CD4-positive, alpha-beta T cell treated with Interleukin-15 for 4 hours (primary cell): ENCODE data around the gene CACNA1C.

Experiments used
- DNase-seq: peaks from one replicate; pipeline ENCODE4 v3.0.0-alpha.2; 2020; ENCODE audit warnings: low spot score

Gene CACNA1C

GRCh38 chr12:2343681-2344080 is 290.9 kb downstream of the CACNA1C start:
- DNase-seq = no peak

DNA sequence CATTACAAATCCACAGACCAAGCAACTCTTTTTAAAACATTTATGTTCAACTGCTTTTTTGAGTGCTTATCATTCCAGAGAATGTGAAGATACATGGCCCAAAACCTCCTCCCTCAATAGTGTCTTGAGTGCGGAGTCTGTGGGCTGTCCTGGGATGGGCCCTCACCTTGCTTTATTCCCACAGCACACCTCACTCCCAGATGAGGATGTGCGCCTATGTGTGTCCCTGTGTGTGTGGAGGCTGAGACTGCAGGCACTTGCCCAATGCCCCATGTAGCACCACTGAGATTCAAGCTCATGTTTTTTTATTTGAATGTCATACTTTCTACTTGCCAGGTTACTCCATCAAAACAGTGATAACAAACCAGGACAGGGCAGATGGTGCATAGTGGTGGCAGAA is 291.7 kb downstream of the CACNA1C start:
- no peak for DNase-seq

DNA sequence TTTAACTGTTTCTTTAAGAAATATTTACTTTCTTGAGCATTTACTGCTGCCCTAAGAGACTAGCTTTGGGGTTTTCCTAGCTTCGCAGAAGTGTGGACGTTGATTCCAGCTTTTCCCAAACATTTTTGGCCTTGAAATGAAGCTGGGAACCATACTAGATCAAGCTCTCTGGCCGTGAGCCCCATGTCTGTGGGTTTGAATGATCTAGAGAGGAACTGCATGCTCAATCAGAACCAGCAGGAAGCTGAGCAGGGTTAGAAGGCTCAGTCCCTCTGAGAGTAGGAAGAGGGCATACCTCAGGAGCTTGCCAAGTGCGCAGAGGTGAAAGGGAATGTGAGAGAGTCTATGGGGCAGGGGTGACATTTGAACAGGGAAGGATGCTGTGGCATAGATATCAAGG is 292.1 kb downstream of the CACNA1C start:
- no peak for DNase-seq

- DNase-seq = no peak
These were observed 293.1 kb downstream of the CACNA1C start for GRCh38 chr12:2345902-2346301.

- DNase-seq = no peak
These were observed 293.6 kb downstream of the CACNA1C start for GRCh38 chr12:2346416-2346815.

- no peak for DNase-seq
These were observed 294.5 kb downstream of the CACNA1C start for GRCh38 chr12:2347137-2347843.

DNA sequence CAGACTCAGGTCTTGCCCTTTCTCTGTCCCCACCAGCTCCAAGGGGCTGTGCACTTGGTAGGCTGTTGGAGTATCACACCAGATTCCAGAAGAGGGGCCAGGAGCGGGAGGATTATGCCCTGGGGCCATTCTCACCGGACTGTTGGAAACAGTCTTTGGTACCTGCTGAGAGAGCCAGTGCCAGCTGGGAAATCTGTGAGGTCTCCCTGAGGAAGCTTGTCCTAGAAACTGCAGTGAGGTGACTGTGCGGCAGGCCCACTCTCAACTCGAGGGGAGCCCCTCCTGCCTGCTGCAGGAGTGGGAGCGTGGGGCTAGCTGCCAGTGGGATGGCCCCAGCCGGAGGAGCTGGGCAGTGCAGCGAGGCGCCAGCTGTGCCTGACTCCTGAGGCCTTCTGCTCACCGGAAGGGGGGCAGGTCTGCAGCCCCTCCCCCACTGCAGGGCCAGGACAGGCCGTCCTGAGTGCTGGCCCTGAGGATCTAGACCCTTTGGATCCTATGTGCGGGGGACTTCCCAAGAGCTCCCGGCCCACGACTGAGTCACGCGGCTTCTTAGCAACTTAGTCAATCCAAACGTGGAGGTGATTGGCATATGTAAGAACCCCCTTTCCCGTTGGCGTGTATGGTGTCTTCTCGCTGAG is 295.2 kb downstream of the CACNA1C start:
- no peak for DNase-seq

GRCh38 chr12:2348482-2348852 is 295.7 kb downstream of the CACNA1C start:
- no peak for DNase-seq

- no peak for DNase-seq
These were observed 298.4 kb downstream of the CACNA1C start for GRCh38 chr12:2351161-2351560.

DNA sequence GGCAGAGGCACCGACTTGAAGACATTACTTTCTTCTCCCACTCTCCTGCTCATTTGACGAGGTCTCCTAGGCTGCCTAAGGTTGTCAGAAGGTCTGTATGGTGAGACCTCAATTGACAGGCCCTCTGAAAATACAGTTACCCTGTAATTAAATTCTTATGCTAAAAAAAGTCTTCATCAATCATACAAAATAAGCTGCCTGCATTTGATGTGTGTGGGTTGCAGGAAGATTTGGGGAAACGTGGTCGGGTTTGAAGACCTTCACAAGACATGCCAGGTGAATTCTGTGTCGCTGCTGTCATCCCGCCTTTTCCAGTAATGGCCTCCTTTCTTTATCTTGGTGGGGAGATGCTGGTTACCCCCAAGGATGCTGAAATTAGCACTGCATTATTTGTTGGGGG is 299.4 kb downstream of the CACNA1C start:
- DNase-seq = no peak

DNA sequence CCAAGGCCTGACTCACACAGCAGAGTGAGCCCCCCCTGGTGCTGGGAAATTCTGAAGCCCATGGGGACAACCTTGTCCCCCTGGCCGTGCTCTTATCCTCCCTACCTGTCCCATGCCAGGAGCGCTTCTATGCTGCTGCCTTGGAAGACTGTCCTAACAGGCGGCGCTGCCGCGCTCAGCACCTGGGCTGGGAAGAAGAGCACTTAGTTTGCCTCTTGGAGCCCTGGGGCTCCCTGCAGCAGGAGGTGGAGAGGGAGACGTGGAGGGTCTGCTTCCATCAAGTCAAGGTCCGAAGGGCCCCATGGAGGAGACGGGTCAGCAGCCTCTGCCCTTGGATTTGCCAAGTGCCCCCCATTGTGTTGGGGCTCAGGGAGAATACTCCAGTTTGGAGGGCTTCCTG is 300.5 kb downstream of the CACNA1C start:
- DNase-seq = no peak

DNA sequence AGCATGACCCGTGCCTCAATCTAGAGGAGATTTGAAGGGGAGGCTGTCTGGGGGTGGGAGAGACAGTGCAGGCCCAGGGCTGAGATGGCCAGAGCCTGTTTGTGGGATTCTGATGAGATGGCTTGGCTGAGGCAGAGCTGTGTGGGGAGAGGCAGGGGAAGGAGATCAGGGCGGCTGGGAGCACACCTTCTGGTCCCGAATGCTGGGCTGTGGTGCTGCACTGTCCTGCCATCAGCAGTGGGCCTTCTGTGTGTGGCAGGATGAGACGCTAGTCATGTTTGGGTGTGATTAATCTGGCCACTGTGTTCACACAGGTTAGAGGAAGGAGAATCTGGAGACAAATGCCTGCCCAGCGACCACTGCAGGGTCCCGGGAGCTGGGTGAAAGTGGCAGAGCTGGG is 300.9 kb downstream of the CACNA1C start:
- DNase-seq = no peak

- no peak for DNase-seq
These were observed 301.6 kb downstream of the CACNA1C start for GRCh38 chr12:2354151-2354991.

DNA sequence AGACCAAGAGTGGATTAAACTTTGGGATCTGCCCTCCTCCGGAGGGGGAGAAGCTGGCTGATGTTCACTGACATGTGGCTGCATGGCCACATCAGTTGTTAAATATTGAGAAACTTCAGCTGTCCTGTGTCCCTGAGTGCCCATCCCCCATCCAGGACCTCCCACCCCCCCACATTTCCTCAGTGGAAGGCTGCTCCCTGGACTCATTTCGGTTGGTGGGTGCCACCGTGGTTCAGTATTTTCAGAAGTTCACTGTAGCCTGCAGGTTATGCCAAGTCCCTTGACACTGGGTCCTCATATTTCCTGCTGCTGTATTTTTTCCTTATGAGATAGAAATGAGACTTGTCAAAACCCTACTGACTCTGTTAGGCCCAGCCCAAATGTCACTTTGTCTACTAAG is 302.4 kb downstream of the CACNA1C start:
- no peak for DNase-seq

DNA sequence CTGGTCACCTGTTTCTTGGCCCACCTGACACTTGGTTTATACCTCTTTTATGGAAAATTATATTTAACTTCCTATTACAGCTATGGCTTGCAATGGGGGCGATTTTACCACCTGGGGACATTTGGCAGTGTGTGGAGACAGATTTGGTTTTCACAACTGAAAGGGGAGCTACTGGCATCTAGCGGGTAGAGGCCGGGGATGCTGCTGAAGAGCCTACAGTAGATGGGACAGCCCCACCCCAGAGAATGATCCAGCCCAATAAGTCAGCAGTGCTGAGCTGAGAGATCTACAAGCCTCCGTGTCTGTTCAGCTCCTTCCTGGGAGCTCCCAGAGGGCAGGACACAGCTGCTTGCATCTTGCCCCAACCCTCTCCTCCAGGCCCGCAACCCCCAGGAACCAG is 302.8 kb downstream of the CACNA1C start:
- no peak for DNase-seq

GRCh38 chr12:2356601-2357125 is 303.9 kb downstream of the CACNA1C start:
- no peak for DNase-seq

DNA sequence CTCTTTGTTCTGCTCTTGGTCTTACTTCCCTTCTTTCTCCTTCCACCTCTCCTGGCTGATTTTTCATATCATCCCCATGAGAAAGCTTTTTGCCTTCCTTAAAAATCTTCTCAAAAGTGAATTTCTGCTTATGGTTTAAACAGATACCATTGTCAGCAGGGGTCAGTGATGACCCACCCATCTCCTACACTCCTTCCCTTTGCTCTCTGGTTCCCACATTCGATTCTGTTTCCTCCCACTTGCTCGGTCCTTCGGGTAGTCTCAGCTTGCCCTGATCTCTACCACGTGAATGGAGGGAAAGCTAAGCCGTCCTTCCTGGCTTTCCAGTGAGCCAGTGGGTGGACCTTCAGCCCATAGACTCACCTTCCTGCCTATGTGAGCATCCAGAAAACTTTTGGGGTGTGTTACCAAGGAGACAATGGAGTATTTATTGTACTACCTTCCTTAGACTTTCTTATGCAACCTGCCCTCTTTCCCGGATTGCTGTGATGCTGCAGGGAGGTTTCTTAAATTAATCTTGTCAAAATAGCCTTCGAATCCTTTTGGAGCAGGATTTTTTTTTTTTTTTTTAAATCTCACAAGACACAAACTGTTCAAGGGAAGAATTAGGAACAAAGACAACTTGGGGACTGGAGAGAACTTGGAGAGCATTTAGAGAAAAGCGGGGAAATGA is 306.3 kb downstream of the CACNA1C start:
- DNase-seq = no peak

DNA sequence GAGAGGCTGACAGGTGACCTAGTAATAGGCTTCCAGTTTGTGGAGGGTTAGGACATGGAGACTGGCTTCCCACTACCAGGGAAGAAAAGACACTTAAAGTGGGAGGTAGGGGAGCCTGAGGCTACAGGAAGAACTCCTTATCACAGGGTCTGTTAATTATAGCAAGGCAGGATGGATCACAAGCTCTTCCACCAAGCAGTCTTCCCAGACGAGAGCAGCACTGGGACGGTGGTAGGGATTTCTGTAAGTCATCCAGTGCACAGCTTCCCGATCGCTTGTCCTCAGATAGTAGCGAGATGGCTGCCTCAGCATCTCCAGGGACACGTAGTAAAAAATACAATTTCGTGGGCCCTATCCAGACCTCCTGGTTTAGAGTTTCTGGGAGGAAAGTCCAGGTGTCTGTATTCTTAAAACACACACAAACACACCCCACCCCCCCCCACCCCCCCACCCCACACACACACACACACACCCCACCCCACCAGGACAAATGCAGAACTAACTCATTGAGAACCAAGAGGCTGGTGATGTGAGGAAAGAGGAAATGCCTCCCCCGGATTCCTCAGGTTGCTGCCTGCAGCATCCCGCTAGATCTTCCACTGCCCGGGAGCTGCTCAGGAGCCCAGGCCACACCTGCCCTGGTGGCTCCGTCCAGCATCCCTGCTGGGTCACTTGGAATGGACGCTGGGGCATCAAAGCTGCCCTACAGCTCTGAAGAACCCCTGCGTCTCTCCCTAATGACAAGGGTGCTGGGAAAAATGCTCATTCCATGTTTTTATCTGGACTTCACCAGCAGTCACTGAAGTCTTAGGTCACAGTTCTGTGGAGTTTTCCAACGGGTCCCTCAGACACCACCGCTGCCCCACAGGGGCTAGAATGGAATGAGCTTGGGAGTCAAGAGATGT is 307.2 kb downstream of the CACNA1C start:
- no peak for DNase-seq

DNA sequence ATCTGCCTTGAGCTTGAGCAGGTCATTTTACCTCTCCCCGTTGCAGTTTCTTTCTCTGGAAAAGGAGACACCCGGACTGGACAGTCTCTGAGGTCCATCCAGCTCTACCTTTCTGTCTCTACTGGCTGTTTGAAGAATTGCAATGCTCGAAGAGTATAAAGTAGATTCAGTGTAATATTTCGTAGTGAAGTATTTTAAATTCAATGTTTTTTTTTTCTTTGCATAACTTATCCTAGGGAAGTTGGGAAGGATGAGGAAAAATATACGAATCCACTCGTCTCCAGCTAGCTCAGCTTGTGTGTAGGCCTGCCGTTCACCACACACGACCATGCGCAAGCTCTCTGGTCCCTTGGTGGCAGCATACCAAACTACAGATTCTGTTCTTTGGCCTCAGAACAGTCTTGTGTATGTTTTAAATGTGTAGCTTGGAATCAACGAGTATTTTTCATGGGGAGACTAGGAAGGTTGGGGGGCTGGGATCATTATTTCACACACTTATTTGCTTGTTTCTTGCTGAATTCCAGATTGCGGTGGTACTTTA is 307.9 kb downstream of the CACNA1C start:
- no peak for DNase-seq

DNA sequence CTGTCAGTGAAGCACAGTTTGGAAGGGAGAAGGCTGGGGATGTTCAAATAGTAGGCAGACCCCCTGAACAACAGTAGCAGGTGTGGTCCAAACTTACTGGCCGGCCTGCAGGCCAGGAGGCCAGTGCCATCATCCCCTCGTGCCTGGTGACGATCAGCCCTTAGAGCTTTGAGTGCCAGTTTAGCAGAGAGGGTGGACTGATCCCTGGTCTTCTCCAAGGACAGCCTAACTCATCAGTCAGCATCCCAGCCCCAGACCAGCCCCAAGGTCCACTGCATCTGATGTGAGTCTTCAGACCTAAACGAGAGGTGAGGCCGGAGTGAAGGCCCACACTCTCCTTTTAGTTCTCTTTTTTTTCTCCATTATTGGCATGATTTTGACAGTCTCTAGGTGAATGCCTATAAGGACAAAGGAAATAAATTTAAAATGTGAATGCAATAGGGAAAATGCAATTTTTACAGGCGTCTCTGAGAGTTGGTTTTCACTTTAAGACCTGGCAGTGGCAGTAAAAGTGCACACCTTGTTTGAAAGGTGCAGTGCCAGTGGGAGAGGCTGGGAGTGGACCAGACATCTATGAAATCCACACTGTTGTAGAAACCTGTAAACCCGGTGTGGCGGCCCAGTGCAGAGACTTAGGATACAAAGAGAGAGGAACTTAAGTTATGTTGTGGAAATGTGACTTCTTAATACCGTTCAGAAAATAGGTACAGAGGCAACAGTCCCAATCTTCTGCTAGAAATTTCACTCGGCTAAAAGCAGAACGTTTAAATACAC is 311.2 kb downstream of the CACNA1C start:
- no peak for DNase-seq
